ENCODE data around the gene EEF2KMT.
"Not testable (repeated sequence)": the region's sequence is repeated elsewhere in the genome, so short reads cannot be mapped to it uniquely, and the experiment has no call there.

The EEF2KMT gene

DNA sequence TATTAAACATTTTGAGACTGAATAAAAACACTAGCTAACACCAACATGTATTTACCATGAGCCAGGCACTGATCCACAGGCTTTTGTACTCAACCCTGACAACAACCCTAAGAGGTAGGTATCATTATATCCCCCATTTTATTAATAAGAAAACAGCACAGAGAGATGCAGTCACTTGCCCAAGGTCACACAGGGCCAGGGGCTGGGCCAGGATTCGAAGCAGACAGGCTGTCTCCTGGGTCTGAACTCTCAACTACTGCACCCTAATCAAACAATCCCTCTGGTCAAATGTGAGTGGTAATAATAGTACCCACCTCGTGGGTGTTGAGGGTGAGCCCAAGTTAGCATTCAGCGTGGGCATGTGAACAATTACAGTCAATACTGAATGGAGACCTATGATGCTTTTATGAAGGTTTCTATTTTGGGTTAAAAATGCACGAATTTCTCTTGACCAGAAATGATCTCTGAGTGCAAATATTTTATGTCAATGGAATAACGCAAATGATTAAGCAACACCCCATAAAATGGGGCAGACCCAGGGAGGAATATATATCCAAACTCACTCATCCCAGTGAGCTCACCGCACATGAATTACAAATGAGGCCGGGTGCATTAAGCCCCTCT lies 1.0 kb downstream of the EEF2KMT start:
- in situ Hi-C loops (cut with MboI; ENCODE audit: low sequenced_read_pairs) = not testable (repeated sequence)

DNA sequence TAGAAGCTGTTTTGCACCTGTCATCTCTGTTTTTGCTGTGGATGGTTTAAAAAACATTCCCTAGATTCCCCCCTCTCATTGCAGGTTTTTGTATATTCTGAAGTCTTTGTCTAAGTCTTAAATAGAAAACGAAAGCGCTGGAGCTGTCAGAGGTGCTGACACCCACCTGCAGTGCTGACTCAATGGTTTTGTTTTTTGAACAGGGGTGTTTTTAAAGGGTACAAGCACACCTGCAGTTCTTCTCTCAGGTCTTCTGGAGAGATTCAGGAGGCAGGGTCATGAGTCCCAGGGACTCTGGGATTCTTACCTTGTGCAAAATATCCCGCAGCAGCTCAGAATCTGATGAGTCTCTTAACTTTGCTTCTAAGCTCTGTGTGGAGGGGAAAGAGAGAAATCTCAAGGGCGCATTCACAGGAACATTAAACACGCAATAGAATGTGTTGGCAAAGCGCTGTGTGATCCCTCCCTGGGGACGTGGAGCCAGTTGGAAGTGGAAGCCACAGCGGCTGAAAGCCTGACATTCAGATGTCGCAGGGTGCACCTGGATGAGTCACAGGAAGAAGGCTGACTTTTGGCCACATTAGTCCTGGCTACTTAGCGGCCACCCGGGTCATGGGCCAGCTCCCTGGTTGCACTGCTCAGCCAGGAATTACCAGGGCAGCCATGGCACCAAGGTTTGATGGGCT lies 2.3 kb downstream of the EEF2KMT start:
- in situ Hi-C loops (cut with MboI; ENCODE audit: low sequenced_read_pairs) = not testable (repeated sequence)

DNA sequence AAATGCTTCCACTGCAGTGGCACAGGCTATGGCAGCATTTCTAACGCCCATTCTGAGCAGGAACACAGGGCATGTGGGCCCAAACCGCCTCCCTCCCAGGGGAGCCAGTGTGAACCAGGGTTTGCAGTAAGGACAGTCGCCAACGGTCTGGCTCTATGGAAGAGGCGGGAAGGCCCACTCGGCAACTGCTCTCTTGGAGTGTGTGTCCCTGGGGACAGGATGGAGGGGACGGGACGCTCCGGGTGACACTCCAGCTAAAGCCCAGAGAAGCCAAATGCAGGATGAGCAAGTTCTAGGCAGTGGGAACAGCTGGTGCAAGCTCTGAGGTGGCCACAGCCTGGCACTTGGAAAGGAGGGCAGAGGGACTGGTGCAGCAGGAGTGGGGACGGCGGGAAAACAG lies 3.8 kb downstream of the EEF2KMT start:
- in situ Hi-C loops (cut with MboI; ENCODE audit: low sequenced_read_pairs) = not testable (repeated sequence)

DNA sequence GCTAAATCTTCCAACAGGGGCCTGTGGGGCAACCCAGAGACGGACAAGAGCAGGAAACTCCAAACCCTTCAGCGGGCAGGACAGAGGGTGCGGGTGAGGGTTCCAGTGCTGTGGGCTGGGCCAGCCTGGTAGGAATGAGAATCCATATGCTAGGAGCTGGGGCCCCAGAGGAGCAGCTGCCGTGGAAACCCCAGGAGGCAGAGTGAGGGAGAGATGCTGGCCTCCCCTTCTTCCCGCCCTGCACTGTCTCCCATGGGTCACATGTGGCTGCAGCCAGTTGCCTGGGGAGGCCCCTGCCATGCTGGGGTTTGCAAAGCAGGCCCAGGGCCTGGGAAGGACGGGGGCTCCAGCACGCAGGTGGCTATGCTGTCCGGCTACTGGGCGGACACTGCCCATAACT lies 4.5 kb downstream of the EEF2KMT start:
- in situ Hi-C loops (cut with MboI; ENCODE audit: low sequenced_read_pairs) = not testable (repeated sequence)

DNA sequence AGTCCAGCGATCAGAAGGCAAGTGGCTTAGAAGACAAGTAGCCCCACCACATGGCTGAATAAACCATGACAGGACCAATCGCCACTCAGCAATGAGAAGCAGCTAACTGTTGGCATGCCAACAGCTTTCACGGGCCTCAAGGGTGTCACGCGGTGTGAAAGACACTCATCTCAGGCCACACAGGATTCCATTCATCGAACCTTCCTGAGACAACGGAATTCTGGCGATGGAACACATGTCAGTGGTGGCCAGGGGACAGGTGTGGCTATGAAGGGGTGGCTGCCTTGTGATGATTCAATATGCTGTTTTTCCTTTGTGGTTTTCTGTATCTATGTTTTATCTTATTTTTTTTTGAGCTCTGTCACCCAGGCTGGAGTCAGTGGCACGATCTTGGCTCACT lies 7.0 kb downstream of the EEF2KMT start:
- in situ Hi-C loops (cut with MboI; ENCODE audit: low sequenced_read_pairs) = not testable (repeated sequence)

DNA sequence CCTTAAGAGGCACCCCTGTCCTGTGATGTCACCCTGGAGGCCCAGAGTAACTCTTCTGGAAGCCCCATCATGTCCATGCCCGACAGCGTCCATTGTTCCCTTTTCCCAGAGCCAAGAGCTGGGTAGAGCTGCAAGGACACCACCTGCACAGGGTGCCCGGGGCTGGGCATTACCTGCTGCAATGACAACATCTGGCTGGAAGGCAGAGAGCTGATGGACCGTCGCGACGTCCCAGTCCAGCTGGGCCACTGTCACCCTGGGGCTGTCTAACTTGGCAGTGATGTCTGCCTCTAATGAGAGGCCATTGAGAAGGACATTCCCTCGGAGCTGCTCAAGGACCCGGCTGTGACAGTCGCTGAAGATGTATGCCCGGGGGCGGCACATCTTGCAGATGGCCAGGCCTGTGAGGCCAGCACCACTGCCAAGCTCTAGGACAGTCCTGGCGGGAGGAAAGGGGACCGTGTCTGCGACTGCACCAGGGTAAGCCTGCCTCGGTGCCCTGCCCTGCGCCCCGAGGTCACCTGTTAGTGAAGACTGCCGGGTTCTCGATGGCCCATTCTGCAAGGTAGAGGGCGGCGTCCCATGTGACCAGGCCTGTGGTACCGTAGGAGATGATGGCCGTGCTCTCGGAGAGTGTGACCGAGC lies 7.6 kb downstream of the EEF2KMT start:
- in situ Hi-C loops (cut with MboI; ENCODE audit: low sequenced_read_pairs) = not testable (repeated sequence)

DNA sequence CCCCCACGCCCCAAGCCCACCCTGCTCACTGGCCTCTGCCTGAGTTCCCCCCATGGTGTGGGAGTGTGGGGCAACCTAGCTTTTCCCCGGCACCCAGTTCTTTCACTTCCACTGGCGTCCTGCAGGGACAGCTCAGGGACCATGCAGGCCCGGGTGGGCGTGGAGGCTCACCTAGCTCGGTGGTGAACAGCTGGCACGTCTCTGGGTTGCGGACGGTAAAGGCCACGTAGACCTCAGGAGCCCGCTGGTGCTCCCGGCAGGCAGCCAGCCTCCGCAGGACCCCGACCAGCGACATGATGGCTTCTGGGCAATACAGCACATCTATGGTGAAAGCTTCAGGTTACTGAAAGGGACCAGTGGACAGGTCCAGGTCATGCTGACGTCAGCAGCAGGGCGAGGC lies 8.7 kb downstream of the EEF2KMT start:
- in situ Hi-C loops (cut with MboI; ENCODE audit: low sequenced_read_pairs) = not testable (repeated sequence)

DNA sequence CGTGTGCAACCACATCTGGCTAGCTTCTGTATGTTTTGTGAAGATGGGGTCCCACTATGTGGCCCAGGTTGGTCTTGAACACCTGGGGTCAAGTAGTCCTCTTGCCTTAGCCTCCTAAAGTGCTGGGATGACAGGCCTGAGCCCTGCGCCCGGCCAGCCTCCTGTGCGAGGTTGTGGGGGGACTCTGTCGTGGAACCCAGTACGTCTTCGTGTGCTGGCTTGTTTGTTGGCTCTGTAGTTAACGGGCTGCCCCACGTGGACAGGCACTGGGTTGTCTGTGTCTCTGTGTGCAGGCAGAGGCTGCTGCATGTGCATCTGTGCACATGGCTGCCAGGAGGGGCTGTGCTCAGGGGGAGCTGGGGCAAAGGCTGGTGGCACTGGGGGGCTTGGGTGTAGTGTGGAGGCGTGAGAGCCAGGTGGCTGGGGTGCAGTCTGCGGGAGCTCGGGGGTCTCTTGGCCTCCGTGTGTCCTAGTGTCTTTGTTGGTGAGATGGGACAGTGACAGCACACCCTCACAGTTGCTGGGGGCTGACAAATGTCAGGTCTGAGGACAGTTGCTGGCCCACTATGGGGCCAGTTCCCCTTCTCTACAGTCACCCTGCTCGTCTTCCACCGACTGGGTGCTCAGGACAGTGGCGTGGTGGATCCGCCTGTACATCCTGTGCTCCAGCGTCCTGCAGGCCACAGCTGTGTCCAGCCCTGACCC lies 9.4 kb downstream of the EEF2KMT start:
- in situ Hi-C loops (cut with MboI; ENCODE audit: low sequenced_read_pairs) = not testable (repeated sequence)

DNA sequence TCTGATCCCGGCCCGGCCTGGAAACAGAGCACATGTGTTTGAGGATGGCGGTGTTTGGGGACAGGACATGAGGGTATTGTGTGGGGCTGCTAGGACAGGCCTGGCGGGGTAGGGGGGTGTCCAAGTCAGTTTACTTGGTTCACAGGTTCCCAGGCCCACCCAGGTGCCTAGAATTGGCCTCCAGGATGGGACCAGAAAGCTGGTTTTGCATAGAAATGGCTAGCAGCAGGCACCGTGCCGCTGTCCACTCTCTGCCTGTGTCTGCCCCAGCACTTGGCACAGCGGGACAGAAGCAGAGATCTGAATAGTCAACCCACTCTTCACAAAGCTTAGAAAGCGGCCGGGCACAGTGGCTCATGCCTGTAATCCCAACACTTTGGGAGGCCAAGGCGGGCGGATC lies 11.9 kb downstream of the EEF2KMT start:
- in situ Hi-C loops (cut with MboI; ENCODE audit: low sequenced_read_pairs) = not testable (repeated sequence)

DNA sequence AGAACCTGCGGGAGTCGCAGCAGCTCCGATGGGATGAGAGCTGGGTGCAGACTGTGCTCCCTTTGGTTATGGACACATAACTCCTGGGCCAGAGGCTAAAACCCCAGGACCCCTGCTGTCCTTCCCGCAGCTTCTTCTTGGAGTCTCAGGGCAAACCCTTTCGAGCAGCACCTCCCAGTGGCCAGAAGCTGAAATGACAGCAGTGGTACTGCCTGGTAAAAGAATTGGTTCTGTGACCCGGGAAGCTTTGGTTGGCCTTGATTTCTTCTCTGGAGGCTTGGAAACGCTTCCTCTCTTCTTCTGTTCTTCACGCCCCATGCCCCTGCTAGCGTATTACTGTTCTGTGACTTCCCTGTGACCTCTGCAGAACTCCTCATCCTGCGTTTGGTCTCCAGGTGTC lies 12.8 kb downstream of the EEF2KMT start:
- in situ Hi-C loops (cut with MboI; ENCODE audit: low sequenced_read_pairs) = not testable (repeated sequence)

DNA sequence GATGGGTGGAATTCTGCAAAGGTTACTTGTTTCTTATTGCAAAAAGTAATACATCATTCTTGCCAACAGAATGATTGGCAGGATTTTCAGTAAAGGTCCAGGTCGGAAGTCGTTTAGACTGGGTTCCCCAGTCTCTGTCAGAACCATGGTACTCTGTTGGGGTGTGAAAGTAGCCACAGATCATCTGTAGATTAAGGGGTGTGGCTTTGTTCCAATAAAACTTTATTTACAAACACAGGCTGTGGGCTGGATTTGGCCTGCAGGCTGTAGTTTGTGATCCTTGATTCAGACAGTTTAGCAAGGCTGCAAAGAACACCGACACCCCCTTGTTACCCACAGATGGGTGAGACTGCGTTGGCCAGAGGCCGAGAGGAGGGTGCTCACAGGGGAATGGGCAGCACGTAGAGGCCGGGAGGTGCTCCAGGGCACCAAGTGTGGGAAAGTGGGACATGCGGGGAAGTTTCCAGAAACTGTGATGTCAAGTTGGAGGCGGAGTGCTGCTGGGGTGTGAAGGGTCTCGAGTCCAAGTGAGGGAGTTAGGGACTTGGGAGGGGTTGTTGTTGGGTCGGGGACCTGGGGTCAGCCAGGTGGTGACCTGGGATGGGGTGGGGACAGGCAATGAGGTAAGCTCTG lies 13.4 kb downstream of the EEF2KMT start:
- in situ Hi-C loops (cut with MboI; ENCODE audit: low sequenced_read_pairs) = not testable (repeated sequence)

DNA sequence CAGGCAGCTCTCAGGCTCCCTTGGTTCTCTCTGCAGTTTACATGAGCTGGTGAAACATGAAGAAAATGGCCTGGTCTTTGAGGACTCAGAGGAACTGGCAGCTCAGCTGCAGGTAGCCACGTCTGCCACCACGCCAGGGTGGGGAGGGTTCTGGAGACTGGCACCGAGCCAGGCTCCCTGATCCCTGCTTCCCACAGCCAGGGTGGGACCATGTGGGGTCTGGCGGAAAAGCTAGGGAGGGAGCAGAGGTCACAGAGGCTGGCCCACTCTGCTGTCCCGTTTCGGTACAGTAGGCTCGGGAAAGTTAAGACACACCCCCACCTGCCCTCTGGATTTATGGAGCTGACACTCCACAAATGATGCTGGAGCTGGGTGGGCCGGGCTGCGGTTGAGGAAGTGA lies 13.9 kb downstream of the EEF2KMT start:
- in situ Hi-C loops (cut with MboI; ENCODE audit: low sequenced_read_pairs) = not testable (repeated sequence)

DNA sequence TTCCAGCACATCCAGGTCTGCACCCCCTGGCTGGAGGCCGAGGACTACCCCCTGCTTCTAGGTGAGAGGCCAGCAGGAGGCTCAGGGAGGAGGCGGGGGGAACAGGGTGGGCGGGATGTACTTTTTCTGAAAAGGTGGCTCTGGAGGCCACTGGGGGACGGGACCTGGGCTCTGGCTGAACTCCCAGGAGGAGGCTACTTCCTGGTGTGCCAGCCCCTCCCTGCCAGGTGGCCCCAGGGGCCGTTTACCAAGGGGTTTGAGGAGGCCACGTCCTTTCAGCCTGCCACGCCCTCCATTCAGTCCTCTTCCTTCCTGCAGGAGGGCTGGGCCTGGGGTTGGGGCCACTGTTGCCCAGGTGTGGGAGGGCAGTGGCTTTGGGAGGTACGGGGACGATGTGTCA lies 16.6 kb downstream of the EEF2KMT start:
- in situ Hi-C loops (cut with MboI; ENCODE audit: low sequenced_read_pairs) = not testable (repeated sequence)

DNA sequence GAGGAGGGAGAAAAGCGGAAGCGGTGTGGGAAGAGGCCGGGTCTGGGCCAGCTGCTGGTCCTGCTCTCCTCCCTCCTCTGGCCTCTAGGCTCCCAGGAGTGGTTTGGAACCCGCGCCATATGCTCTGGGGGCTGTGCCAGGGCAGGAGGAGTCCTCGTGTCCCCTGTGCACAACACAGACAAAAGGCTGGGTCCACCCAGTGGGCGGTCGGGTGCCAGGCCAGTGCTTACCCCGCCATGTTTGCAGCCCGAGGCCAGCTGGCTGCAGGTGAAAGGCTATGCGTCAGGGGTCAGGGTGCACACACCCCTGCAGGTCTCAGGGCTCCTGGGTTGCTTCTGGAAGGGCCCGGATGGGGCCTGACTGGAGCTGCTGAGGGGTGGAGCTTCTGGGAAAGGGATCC lies 17.1 kb downstream of the EEF2KMT start:
- in situ Hi-C loops (cut with MboI; ENCODE audit: low sequenced_read_pairs) = not testable (repeated sequence)

DNA sequence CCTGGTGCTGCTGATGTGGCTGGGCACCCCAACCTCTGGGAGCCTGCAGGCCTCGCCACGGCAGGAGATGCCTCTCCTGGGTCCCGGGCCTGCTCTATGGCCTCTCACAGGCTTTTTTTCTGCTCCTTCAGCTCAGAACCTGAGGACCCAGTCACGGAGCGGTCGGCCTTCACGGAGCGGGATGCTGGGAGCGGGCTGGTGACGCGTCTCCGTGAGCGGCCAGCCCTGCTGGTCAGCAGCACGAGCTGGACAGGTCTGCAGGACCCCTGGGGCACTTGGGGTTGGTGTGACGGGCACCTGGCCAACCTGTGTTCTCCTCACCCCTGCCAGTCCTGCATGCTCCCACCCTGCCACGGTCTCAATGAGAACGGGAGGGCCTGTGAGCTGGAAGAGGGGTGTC lies 19.0 kb downstream of the EEF2KMT start:
- in situ Hi-C loops (cut with MboI; ENCODE audit: low sequenced_read_pairs) = no loop called here

DNA sequence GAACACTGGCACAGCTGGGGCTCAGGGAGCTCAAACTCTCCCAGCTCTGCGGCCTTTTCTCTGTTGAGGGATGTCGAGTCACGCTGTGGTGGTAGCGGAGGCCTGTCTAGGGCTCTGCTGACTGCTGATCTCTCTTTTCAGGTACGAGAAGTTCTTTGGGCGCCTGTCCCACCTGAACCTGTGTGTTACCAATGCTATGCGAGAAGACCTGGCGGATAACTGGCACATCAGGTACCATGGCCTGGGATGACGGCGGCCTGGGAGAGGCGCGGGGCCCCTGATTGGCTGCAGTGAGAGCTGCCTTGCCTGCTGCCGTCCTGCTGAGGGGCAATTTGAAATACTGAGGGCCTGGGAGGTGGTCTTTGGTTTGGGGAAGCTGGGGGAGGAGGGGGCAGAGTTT lies 20.3 kb downstream of the EEF2KMT start:
- in situ Hi-C loops (cut with MboI; ENCODE audit: low sequenced_read_pairs) = no loop called here

DNA sequence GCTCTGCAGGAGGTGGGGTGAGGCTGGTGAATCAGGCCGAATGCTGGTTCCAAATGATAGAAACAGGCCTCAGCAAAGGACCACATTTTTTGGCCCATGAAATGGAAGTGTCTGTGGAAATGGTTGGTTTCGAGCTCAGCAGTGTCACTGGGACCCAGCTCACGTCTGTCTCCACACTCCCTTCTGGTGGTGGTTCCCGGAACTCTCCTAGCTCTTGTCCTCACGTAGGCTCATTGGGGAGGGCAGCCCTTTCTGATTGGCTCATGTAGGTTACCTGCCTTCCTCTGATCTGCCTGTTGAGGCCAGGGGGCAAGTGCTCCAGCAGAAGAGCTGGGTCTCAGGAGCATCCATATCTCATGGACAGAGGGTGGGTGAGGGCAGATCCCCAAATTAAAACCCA lies 22.0 kb downstream of the EEF2KMT start:
- in situ Hi-C loops (cut with MboI; ENCODE audit: low sequenced_read_pairs) = no loop called here

DNA sequence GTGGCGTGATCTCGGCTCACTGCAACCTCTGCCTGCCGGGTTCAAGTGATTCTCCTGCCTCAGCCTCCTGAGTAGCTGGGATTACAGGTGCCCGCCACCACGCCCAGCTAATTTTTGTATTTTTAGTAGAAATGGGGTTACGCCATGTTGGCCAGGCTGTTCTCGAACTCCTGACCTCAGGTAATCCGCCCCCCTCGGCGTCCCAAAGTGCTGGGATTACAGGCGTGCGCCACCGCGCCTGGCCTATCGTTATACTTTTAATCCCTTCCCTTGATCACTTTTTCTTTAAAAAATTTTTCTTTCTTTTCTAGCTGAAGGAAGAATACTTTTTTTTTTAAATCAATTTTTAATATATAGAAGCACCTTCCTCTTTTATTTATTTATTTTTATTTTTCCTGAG lies 23.8 kb downstream of the EEF2KMT start:
- in situ Hi-C loops (cut with MboI; ENCODE audit: low sequenced_read_pairs) = not testable (repeated sequence)

DNA sequence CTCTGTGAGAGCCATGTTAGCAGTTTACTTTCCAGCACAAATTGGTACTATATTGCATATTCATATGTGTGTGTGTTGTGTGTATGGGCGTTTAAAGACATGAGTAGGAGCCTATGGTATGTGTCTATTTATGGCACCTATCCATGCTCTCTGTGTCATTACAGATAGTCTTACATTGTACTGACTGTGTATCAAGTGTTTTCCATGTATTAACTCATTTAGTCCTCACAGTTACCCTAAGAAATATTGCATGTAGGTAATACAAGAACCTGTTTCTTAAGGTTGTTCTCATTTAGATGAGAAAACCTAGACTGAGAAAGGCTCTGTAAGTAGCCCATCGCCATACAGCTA lies 24.3 kb downstream of the EEF2KMT start:
- in situ Hi-C loops (cut with MboI; ENCODE audit: low sequenced_read_pairs) = no loop called here

DNA sequence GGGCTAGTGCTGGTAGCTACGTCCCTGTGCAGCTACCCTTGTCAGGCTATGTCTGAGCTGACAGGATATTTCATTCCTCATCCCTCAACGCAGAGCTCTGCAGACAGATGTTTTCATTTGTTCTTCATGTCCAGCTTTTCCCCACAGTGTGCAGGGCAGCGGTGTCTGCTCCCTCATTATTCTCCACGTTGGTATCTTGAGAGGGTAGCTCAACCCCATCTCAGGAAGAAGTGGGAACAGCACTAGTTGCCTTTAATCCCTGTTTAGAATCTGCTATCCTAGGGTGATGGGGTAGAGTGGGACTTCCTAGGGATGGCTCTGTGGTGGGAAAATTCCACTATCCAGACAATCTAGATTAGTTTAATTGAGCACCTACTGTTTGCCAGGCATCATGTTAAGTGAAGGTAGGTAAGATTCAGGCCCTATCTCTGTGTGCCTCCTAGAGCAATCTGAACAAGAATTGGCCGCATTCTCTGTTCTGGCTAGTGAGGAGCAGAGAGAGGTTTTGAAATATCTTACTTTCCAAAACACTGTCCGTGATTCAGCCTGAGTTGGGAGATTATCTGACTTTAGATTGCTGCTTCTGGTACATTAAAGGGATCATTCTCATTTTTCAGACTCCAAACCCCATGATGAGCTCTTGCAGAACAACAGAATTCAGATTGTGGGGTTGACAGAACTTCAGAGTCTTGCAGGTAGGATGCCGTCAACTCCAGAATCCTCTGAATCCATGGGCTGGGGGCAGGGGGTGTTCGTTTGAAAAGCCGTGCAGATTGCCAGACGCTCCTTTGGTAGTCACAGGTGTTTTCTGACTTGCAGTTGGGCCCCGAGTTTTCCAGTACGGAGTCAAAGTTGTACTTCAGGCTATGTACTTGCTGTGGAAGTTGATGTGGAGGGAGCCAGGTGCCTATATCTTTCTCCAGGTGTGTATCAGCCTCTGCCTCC lies 25.0 kb downstream of the EEF2KMT start:
- in situ Hi-C loops (cut with MboI; ENCODE audit: low sequenced_read_pairs) = no loop called here
